Natural killer cell (primary cell): Measurements from ENCODE around the gene IGFBP2. TPM values are rescaled to one million over a fixed set of nuclear protein-coding genes. Genes with fewer than 3 reads are reported as not detected.

ENCODE experiments used
- ATAC-seq, 3 donors: fragments of 150-1000 bp in 2 of 3; fragments of 200-7000 bp in 1 of 3; cut with Tn5 transposase; 1 replicate in 1 of 3; 2 replicates in 2 of 3; pipeline ENCODE4 v1.10.0; 2021; ENCODE audit warnings: mild to moderate bottlenecking in 2 of 3, moderate library complexity in 2 of 3
- DNase-seq, 2 donors: peaks; one replicate each; pipeline versions ENCODE4 v3.0.0 to v3.0.0-alpha.2; 2013 to 2021; ENCODE audit warnings: mixed read lengths in 1 of 2
- H3K27ac ChIP-seq: one replicate; pipeline ENCODE4 v1.5.1; 2013; ENCODE audit warnings: mild to moderate bottlenecking, low read length
- H3K27me3 ChIP-seq: one replicate; pipeline ENCODE4 v1.6.1; 2013; ENCODE audit warnings: low read length; ENCODE audit not compliant: control insufficient read depth, insufficient read depth
- H3K36me3 ChIP-seq: one replicate; pipeline ENCODE4 v1.6.1; 2013; ENCODE audit warnings: low read length; ENCODE audit not compliant: control insufficient read depth, insufficient read depth
- H3K4me1 ChIP-seq: one replicate; pipeline ENCODE4 v1.6.1; 2013; ENCODE audit warnings: low read length; ENCODE audit not compliant: control insufficient read depth, insufficient read depth
- H3K4me3 ChIP-seq: one replicate; pipeline ENCODE4 v1.5.1; 2013; ENCODE audit warnings: low read length
- H3K9me3 ChIP-seq: one replicate; pipeline ENCODE4 v1.6.1; 2013; ENCODE audit warnings: low read length; ENCODE audit not compliant: control insufficient read depth, insufficient read depth
- H3K27ac Mint-ChIP-seq, 2 donors: one replicate each; pipeline ENCODE4 v1.8.0; 2022; ENCODE audit warnings: mild to moderate bottlenecking in 2 of 2, mixed read lengths in 2 of 2, moderate library complexity in 1 of 2
- H3K27me3 Mint-ChIP-seq, 2 donors: one replicate each; pipeline ENCODE4 v1.8.0; 2022; ENCODE audit warnings: low read depth in 2 of 2, mixed read lengths in 2 of 2
- H3K36me3 Mint-ChIP-seq: one replicate; pipeline ENCODE4 v1.8.0; 2022; ENCODE audit warnings: mixed read lengths
- H3K4me1 Mint-ChIP-seq, 2 donors: one replicate each; pipeline ENCODE4 v1.8.0; 2022; ENCODE audit warnings: mixed read lengths in 2 of 2
- H3K4me3 Mint-ChIP-seq: one replicate; pipeline ENCODE4 v1.8.0; 2022; ENCODE audit warnings: mild to moderate bottlenecking, moderate library complexity, mixed read lengths
- H3K9me3 Mint-ChIP-seq, 2 donors: one replicate each; pipeline ENCODE4 v1.8.0; 2022; ENCODE audit warnings: mixed read lengths in 2 of 2
- CTCF ChIP-seq: fragments of 200-600 bp; IDR thresholded peaks from one replicate; pipeline ENCODE4 v1.8.0; 2022; ENCODE audit warnings: antibody characterized with exemption
- WGBS: methylation state at CpG from one replicate; pipeline ENCODE4 v1.1.7; 2013; ENCODE audit warnings: missing lambda C conversion rate; ENCODE audit not compliant: insufficient coverage; 5-methylcytosine and 5-hydroxymethylcytosine counted together
- intact Hi-C: fragments of 100-400 bp; cut with micrococcal nuclease; formaldehyde crosslinking; loops from one replicate; pipeline ENCODE4 v1.14.2; 2022
- total RNA-seq, 4 donors: library from RNA; stranded (reverse); fragments of 120-200 nt in 1 of 4; gene quantifications; one replicate each; pipeline versions ENCODE4 v1.2.3 to v1.2.4, GENCODE V29; 2013 to 2022

The IGFBP2 gene
- total RNA-seq, 3 donors from 2014 or later (not counting 1 experiment from before 2014, with no cell fraction given), result 0.21 TPM; not detected in 2

DNA sequence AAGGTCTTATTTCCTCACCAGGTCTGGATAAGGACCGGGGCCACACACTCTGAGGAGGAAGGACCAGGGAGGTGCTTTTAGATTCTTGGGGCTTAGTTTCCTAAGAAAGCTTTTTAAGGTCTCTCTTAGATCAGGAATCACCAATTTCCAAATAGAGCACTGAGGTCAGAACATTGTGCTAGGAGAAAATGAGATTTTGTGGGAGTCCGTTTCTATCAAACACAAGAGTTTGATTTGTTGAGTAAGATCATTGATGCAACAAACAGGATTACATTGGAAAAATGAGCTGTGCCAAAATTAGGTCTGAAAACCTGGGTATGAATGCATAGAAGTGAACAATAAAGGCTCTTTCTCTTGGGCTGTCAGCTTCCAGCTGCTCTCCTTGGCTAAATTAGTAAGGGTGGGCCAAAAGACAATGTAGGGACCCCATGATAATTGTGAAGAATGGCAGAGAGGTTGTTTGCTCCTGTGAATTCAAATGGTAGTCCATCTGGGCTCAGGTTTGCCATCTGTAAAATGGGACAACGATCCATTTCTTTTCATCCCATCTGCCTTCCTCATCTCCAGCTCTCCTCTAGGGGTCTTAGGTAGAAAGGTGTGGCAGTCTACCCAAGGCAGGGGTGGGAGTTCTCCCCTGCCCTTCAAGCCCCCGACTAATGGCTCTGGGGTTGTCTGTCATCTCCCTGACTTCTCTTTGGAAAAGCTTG lies 20.0 kb downstream of the IGFBP2 start:
- ATAC-seq (no peak), DNase-seq (no peak)
- no peaks in the 10 kb centered on the region for H3K9me3 ChIP-seq
- no peaks in the 10 kb centered on the region for H3K27me3 ChIP-seq
- Mint-ChIP-seq H3K27ac (no peak overlapping the region), H3K4me1 (peaks cover 0 to 9% of the 10 kb centered on the region in 2 donors), H3K4me3 (no peak overlapping the region), H3K27me3 (peaks cover 5 to 22% of the 10 kb centered on the region in 2 donors), H3K9me3 (no peaks in the 10 kb centered on the region), H3K36me3 (no peaks in the 10 kb centered on the region)
- no peak overlapping the region for H3K27ac ChIP-seq
- H3K36me3 ChIP-seq, result no peaks in the 10 kb centered on the region
- intact Hi-C loops, result no loop called here
- no peak overlapping the region for H3K4me3 ChIP-seq
- no peak for TF ChIP-seq CTCF
- 88% methylated on average over 3 of the region's 4 CpGs for WGBS
- no peaks in the 10 kb centered on the region for H3K4me1 ChIP-seq

DNA sequence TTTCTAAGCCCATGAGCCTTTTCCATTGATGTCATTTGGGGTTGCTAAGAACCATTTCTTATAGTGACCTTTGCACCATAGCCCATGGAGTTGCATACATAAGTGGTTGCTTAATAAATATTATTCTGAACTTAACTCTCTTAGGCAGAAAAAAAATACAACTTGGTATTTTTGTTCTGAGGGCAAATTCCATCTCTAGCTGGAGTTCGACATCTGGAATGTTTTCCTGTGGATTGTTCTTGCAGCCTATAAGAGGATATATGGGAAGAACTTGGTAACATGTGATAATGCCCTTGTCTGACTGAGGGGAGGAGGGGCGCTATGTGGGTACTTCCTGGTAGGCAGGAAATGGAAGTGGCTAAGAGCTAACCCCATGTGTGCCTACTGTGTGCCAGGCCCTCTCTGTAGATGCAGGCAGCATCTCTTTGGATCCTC lies 20.7 kb downstream of the IGFBP2 start:
- H3K27me3 Mint-ChIP-seq, result peaks cover 4 to 19% of the 10 kb centered on the region in 2 donors
- DNase-seq, result no peak
- no peak for ATAC-seq

GRCh38 chr2:216654528-216655052 lies 21.4 kb downstream of the IGFBP2 start:
- ATAC-seq (no peak), DNase-seq (no peak)
- no peaks in the 10 kb centered on the region for H3K36me3 ChIP-seq
- H3K4me3 ChIP-seq, result no peak overlapping the region
- H3K4me1 ChIP-seq, result no peaks in the 10 kb centered on the region
- no peaks in the 10 kb centered on the region for H3K9me3 Mint-ChIP-seq
- H3K27ac ChIP-seq, result no peak overlapping the region
- H3K4me1 Mint-ChIP-seq, result peaks cover 0 to 9% of the 10 kb centered on the region in 2 donors
- H3K27ac Mint-ChIP-seq, result no peak overlapping the region
- peaks cover 4 to 19% of the 10 kb centered on the region in 2 donors for H3K27me3 Mint-ChIP-seq
- H3K4me3 Mint-ChIP-seq, result no peak overlapping the region
- H3K9me3 ChIP-seq, result no peaks in the 10 kb centered on the region
- no peaks in the 10 kb centered on the region for H3K36me3 Mint-ChIP-seq
- no peaks in the 10 kb centered on the region for H3K27me3 ChIP-seq
- 95% methylated on average over 2 of the region's 2 CpGs for WGBS
- TF ChIP-seq CTCF, result no peak
- intact Hi-C loops, result no loop called here

More for the DNA sequence above, 20.7 kb downstream of the IGFBP2 start:
- no peaks in the 10 kb centered on the region for H3K9me3 Mint-ChIP-seq
- Histone ChIP-seq H3K9me3 (no peaks in the 10 kb centered on the region), H3K27ac (no peak overlapping the region), H3K27me3 (no peaks in the 10 kb centered on the region), H3K4me1 (no peaks in the 10 kb centered on the region), H3K4me3 (no peak overlapping the region), H3K36me3 (no peaks in the 10 kb centered on the region)
- no peaks in the 10 kb centered on the region for H3K36me3 Mint-ChIP-seq
- WGBS, result 78% methylated on average over 2 of the region's 2 CpGs
- intact Hi-C loops, result no loop called here
- peaks cover 0 to 9% of the 10 kb centered on the region in 2 donors for H3K4me1 Mint-ChIP-seq
- H3K4me3 Mint-ChIP-seq, result no peak overlapping the region
- no peak overlapping the region for H3K27ac Mint-ChIP-seq
- TF ChIP-seq CTCF, result no peak
